ENCODE data around the gene PCBP3.
"Not testable (repeated sequence)": the region's sequence is repeated elsewhere in the genome, so short reads cannot be mapped to it uniquely, and the experiment has no call there.

Gene PCBP3

GRCh38 chr21:45845770-45846090, 202.2 kb downstream of the PCBP3 start:
- no peak for DNase-seq

DNA sequence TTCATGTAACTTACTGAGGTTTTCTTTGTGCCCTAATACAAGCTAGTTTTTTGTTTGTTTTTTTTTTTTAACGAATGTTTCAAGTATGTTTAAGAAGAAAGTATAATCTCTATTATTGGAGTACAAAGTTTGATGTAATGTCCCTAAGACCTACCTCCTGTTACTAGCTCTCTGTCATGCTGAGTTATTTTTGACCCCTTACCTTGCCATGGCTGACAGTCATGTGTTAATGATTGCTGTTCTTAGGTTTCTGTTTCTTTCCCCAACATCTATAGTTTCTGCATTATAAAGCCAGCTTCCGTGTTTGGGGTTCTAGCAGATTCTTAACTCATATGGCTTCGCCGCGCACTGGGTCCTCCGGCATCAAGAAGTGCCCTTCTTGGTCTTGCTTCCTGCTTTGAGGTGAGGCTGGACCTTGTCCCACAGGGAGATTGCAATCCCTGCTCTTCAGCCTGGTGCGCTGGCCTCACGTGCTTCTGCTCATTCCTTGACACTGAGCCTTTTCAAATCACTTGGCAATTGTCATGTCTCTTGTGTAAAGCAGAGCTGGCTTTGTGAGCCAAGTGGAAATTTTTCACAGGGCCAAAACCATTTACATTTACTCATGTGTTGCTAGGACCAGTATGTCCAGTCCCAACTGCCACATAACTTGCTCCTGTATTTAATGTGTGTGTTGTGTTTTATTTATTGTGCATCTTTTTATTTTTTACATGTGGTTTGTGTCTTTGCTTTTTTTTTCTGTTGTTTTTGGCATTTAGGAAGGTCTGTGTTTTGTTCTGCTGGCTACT, 203.0 kb downstream of the PCBP3 start:
- DNase-seq, result no peak

- no peak for DNase-seq
Measured at GRCh38 chr21:45847870-45848269, 204.3 kb downstream of the PCBP3 start.

DNA sequence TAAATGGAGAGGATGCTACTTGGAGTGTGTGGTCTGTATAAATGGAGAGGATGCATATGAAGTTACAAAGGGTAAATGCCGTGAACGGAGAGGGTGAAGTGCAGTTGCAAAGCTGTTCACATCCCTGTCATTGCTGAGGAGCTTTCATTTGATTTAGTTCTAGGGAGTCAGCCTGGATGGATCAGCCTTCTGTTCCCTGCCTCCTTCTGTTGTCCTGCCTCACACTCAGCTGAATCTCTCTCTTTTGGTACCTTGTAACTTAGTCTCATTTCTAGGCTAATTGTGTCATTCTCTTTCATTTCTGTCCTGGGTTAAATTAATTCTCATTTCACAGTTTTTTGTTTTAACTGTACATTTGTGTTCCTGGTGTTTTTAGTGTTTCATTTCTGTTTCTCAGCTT, 204.8 kb downstream of the PCBP3 start:
- DNase-seq, result no peak

- no peak for DNase-seq
Measured at GRCh38 chr21:45848805-45849204, 205.3 kb downstream of the PCBP3 start.

DNA sequence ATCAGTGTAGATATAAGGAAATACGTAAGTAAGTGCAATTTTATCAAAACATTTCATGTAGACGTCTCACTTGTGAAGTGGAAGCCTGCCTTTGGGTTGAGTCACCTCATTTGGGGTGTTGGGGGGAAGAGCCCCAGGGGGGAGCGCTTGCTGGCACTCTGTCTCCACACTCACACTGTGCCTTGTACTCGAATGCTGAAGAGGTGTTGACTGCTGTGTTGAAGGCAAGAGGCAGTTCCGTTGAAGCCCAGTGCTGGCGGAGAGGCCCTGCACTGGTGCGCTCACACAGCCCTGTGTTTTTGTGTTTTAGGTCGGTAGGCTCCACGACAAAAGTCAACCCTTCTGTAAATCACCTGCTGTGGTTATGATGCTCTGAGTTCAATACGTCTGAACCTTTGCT, 206.1 kb downstream of the PCBP3 start:
- DNase-seq, result peak; percentile 17

DNA sequence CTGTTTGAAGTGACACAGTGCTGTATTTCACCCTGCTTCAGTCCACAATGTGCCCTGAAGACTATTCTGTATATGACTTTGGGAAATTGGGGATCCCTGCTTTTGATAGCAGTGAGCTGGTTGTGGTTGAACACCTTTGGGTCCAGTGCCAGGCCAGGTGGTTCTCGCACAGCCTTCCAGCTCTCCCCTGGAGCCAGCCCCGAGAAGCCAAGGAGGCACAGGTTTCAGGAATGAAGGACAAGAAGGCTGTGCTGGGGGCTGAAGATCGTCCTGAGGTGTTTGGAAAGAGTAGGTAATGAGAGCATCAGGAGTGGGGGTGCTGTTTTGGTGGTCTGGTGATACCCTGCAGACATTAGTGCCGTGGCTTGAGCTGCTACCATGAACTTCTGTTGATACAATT, 206.7 kb downstream of the PCBP3 start:
- DNase-seq, result no peak

DNA sequence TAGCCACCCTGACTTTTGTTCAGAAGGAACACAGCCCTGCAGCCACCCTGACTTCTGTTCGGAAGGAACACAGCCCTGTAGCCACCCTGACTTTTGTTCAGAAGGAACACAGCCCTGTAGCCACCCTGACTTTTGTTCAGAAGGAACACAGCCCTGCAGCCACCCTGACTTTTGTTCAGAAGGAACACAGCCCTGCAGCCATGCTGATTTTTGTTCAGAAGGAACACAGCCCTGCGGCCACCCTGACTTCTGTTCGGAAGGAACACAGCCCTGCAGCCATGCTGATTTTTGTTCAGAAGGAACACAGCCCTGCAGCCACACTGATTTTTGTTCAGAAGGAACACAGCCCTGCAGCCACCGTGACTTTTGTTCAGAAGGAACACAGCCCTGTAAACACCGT, 208.9 kb downstream of the PCBP3 start:
- DNase-seq, result not testable (repeated sequence)

DNA sequence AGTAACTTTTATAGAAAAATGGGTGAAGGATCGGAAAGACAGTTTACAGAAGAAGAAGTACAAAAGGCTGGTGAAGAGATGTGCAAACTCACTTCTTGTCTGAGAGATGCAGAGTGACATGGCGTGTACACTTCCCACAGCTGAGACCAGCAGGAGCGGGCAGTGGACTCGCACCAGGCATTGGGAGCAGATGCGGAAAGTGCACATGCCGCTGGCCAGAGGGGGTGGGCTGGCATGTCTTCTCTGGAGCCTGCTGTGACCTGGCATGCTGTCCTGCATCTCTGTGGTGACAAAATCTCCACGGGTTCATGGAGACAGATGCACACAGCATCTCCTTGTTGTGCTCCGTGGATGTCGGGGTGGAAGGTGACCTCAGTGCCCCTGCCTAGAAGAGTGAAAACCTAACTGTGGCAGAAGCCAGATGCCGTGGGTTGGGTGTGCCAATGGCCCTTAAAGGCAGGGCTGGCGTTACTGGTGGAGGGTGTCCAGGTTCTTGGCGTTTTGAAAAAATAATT, 209.4 kb downstream of the PCBP3 start:
- no peak for DNase-seq

DNA sequence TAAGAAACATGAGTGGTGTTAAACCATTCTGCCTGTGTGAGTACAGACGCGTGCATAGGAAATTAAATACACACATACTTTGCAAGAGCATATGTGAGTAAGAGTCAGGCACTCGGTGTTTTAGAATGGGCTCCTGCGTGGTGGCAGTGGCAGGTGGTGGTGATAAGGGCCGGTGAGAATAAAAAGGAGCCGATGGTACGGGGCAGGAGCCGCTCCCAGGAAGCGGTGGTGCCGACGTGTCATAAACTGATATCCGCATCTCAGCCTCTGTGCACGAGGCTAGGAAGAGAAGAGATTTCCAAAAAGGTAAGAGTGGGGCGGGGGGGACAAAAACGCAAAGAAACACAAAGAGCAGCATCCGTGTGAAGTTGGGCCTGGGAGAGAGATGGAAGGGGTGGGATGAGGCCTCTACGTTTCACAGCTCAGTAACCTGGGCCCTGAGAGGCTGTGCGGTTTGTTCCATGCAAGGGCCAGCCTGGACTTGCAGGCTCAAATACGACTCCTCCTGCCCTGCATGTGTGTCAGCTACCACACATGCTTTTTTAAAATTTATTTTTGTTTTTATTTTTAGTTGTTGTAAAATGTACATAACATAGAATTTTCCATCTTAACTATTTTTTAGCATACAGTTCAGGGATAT, 210.3 kb downstream of the PCBP3 start:
- no peak for DNase-seq

DNA sequence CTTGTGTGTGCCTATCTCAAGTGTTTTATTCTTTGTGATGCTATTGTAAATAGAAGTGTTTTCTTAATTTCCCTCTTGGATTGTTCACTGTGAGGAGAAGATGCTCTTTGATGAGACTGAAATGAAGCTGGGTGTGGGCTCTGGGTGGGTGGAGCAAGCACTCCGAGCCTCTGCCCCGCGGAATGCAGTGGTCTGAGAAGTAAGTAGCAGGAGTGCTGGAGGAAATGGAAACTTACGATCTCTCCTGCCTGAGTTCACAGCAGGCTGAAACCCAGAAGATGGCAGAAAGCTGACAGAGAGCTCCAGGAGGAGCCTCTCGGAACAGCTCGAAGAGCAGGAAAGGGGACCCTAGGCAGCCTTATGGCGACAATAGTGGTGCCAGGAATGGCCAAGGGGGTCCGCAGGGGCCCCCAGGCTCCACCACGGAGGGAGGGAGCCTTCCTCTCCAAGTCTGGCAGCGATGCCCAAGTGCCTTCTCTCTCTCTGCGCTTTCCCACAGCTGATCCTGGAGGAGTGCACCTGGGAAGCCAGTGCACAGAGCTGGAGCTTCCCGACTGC, 211.2 kb downstream of the PCBP3 start:
- peak; percentile 44 for DNase-seq

- no peak for DNase-seq
Measured at GRCh38 chr21:45855248-45855811, 211.8 kb downstream of the PCBP3 start.

GRCh38 chr21:45856442-45856841, 212.9 kb downstream of the PCBP3 start:
- no peak for DNase-seq

DNA sequence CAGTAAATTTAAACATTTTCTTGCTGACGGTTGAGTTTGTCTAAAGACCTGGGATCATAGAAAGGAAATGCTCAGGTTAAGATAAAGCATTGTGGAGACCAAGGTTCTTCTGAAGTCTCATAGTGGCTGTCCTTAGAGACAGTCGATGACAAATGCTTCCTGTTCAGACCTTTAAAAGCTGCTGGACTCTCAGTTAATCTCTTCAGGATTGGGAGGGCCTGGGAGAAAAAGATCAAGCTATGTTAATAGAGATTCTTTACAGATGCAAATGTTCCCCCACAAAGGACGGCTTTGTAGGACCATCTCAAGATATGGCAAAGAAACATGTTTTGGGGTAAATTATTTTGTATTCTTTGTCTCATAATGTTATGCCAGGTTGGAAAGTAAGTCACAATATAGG, 213.4 kb downstream of the PCBP3 start:
- no peak for DNase-seq

GRCh38 chr21:45857761-45858160, 214.2 kb downstream of the PCBP3 start:
- no peak for DNase-seq

DNA sequence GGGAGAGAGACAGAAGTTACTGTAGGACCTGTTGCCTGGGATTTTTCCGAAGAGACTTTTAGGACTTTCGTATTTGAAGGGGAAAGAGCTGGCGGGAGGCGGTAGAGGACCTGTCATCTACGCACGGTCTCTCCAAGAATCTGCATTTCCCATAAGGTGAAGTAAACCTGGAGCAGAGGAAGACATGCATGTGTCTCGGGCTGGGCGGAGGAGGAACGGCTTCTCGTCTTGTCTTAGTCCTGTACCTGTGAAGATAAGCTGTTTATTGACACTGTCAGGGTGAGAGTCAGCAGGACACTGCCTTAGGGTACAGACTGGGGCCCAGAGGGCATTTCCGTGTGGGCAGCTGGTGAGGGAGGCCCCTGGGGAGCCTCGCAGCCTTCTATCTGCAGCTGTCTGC, 214.7 kb downstream of the PCBP3 start:
- no peak for DNase-seq

GRCh38 chr21:45859041-45859761, 215.7 kb downstream of the PCBP3 start:
- DNase-seq, result no peak

GRCh38 chr21:45859762-45860357, 216.3 kb downstream of the PCBP3 start:
- no peak for DNase-seq

DNA sequence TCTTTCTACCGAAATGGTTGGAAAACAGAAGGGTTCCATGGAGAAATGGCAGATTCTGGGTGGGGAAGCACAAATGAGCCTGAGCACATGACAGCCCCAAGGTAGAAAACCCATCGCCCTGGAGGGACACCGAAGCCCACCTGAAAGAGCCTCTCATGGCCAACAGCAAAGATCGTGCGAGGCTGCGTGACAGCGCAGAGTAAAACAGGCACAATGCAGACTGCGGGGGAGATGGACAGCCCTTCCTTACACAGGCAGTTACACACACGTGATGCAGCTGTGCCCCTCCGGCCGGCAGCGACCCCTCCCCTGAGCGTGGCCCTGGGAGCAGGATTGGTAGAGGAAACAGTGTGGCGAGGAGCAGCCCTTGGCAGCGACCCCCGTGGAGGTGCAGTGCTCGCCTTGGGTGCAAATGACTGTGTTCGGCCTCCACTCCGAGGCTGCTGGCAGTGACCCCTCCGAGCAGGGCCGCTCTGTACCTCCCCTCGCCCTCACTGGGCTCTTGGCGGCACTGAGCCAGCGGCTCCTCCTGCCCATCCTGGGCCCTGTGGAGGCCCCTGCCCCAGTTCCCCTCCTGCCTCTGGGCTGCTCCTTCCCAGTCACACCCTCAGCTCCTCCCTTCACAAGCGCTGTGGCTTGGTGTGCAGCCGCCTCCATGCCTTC, 217.1 kb downstream of the PCBP3 start:
- no peak for DNase-seq

GRCh38 chr21:45861156-45861870, 217.8 kb downstream of the PCBP3 start:
- no peak for DNase-seq

- DNase-seq, result no peak
Measured at GRCh38 chr21:45862543-45863207, 219.2 kb downstream of the PCBP3 start.
